ENCODE measurements around the gene HDAC2.

Gene HDAC2

DNA sequence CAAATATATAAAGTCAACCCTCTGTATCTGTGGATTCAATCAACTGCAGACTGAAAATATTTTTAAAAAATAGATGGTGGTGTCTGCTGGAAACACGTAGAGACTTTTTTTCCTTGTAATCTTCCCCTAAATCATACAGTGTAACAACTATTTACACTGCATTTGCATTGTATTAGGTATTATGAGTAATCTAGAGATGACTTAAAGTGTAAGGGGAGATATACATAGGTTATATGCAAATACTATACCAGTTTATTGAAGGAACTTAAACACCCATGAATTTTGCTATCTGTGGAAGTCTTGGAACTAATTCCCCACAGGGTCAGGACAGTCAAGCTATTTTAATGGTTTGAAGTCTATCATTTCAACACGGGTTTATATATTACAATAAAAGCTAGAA is 10.2 kb downstream of the HDAC2 start:
- no peak overlapping the region for H3K9ac ChIP-seq
- H4K20me1 ChIP-seq (ENCODE audit: insufficient read depth): peaks cover 26% of the 10 kb centered on the region
- H3K36me3 ChIP-seq (ENCODE audit: insufficient read depth): no peaks in the 10 kb centered on the region
- TF ChIP-seq, protein P1, sequence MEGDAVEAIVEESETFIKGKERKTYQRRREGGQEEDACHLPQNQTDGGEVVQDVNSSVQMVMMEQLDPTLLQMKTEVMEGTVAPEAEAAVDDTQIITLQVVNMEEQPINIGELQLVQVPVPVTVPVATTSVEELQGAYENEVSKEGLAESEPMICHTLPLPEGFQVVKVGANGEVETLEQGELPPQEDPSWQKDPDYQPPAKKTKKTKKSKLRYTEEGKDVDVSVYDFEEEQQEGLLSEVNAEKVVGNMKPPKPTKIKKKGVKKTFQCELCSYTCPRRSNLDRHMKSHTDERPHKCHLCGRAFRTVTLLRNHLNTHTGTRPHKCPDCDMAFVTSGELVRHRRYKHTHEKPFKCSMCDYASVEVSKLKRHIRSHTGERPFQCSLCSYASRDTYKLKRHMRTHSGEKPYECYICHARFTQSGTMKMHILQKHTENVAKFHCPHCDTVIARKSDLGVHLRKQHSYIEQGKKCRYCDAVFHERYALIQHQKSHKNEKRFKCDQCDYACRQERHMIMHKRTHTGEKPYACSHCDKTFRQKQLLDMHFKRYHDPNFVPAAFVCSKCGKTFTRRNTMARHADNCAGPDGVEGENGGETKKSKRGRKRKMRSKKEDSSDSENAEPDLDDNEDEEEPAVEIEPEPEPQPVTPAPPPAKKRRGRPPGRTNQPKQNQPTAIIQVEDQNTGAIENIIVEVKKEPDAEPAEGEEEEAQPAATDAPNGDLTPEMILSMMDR (conservative IDR thresholded peaks at IDR 0.05; ENCODE audit: low read depth, low read length): no peak
- no peak overlapping the region for H3K4me2 ChIP-seq
- no peak overlapping the region for H2AFZ ChIP-seq (ENCODE audit: low read depth)
- no peaks in the 10 kb centered on the region for H3K27me3 ChIP-seq (ENCODE audit: insufficient read depth, low read depth)
- peaks cover 61% of the 10 kb centered on the region for H3K79me2 ChIP-seq (ENCODE audit: insufficient read depth, low read depth)
- H3K27ac ChIP-seq: no peak overlapping the region
- no peaks in the 10 kb centered on the region for H3K4me1 ChIP-seq (ENCODE audit: low read depth, poor library complexity, severe bottlenecking)
- no peak overlapping the region for H3K4me3 ChIP-seq (IDR thresholded peaks at IDR 0.05; ENCODE audit: insufficient read depth, low read depth, low read length)

DNA sequence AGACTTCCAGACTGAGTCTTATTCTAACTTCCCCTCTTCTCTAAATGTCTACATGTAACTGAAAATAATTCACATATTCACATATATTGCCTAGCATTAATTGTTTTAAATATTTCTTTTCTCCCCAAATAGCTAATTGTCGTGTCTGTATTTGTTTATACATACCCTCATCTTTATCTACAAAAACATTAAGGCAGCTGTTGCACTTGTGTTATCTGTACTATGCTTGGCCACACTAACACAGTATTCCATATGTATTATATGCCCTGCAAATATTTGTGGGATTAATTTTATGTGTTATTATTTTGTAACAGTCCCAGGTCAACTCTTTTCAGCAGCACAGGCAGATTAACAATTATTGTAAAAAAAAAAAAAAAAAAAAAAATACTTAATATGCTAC is 11.7 kb downstream of the HDAC2 start:
- H3K27ac ChIP-seq: no peak overlapping the region
- TF ChIP-seq, protein P1 (conservative IDR thresholded peaks at IDR 0.05; ENCODE audit: low read depth, low read length): no peak
- no peak overlapping the region for H3K9ac ChIP-seq
- peaks cover 45% of the 10 kb centered on the region for H3K79me2 ChIP-seq (ENCODE audit: insufficient read depth, low read depth)
- H3K4me3 ChIP-seq (IDR thresholded peaks at IDR 0.05; ENCODE audit: insufficient read depth, low read depth, low read length): no peak overlapping the region
- no peak overlapping the region for H3K4me2 ChIP-seq
- no peaks in the 10 kb centered on the region for H3K36me3 ChIP-seq (ENCODE audit: insufficient read depth)
- no peaks in the 10 kb centered on the region for H3K4me1 ChIP-seq (ENCODE audit: low read depth, poor library complexity, severe bottlenecking)
- peaks cover 17% of the 10 kb centered on the region; the same call in 1 of the 2 replicates for H4K20me1 ChIP-seq (ENCODE audit: insufficient read depth)
- no peaks in the 10 kb centered on the region for H3K27me3 ChIP-seq (ENCODE audit: insufficient read depth, low read depth)
- no peak overlapping the region for H2AFZ ChIP-seq (ENCODE audit: low read depth)

DNA sequence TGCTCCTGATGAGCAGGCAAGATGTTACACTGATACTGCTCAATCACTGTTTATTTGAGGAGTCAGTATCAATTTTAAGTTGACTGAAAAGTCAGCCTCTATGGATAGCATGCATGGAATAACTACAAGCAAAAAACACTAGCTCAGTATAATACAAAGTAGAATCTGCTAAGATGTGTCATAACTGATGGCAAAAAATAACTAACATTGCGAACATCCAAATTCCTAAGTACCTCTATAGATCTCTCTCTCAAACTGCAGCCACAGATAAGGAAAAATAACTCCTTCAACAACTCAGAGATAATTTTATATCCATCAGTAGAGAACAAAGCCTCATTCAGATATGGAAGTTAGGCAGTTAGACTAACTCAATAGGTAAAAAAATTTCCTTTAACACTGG is 16.3 kb downstream of the HDAC2 start:
- H3K36me3 ChIP-seq (ENCODE audit: insufficient read depth): no peaks in the 10 kb centered on the region
- H2AFZ ChIP-seq (ENCODE audit: low read depth): no peak overlapping the region
- no peaks in the 10 kb centered on the region for H3K27me3 ChIP-seq (ENCODE audit: insufficient read depth, low read depth)
- no peak overlapping the region for H3K9ac ChIP-seq
- no peak overlapping the region for H3K4me3 ChIP-seq (IDR thresholded peaks at IDR 0.05; ENCODE audit: insufficient read depth, low read depth, low read length)
- H3K4me2 ChIP-seq: no peak overlapping the region
- TF ChIP-seq, protein P1 (conservative IDR thresholded peaks at IDR 0.05; ENCODE audit: low read depth, low read length): no peak
- H3K27ac ChIP-seq: no peak overlapping the region
- peaks cover under 1% of the 10 kb centered on the region; the same call in 1 of the 2 replicates for H3K79me2 ChIP-seq (ENCODE audit: insufficient read depth, low read depth)
- no peaks in the 10 kb centered on the region for H3K4me1 ChIP-seq (ENCODE audit: low read depth, poor library complexity, severe bottlenecking)
- no peaks in the 10 kb centered on the region for H4K20me1 ChIP-seq (ENCODE audit: insufficient read depth)

DNA sequence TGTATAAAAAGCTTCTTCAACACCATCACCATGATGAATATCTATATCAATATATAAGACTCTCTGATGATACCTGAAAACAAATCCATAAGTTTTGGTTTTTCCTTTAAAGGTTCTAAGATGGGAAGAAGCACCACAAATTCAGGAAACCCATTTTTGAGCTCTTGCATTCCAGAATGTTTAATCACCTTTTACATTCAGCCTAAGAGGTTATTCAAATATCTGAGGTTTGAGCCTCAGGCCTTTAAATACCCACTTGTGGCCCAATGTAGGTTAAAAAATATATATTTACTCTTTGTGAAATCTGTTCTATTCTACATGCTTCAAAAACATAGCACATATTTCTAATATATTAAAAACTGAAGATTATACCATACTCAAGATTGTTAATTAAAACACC is 17.6 kb downstream of the HDAC2 start:
- Histone ChIP-seq H3K27me3 (ENCODE audit: insufficient read depth, low read depth) (no peaks in the 10 kb centered on the region), H3K36me3 (ENCODE audit: insufficient read depth) (no peaks in the 10 kb centered on the region), H3K4me1 (ENCODE audit: low read depth, poor library complexity, severe bottlenecking) (no peaks in the 10 kb centered on the region), H3K79me2 (ENCODE audit: insufficient read depth, low read depth) (no peaks in the 10 kb centered on the region), H2AFZ (ENCODE audit: low read depth) (no peak overlapping the region), H4K20me1 (ENCODE audit: insufficient read depth) (no peaks in the 10 kb centered on the region), H3K4me3 (IDR thresholded peaks at IDR 0.05; ENCODE audit: insufficient read depth, low read depth, low read length) (no peak overlapping the region), H3K4me2 (no peak overlapping the region), H3K9ac (no peak overlapping the region), H3K27ac (no peak overlapping the region)
- TF ChIP-seq, protein P1 (conservative IDR thresholded peaks at IDR 0.05; ENCODE audit: low read depth, low read length): no peak
